Neuronal stem cell (in vitro differentiated cells): Measurements from ENCODE around the gene TBC1D4.
A peak's percentile ranks its signal among the peaks of the same experiment; 100 is the strongest.

Experiments used
- DNase-seq: peaks from one replicate; pipeline ENCODE4 v3.0.0-alpha.2; 2013; ENCODE audit warnings: low spot score
- H2AFZ ChIP-seq: one replicate; pipeline ENCODE4 v1.6.1; 2013; ENCODE audit warnings: mild to moderate bottlenecking, low read length, inconsistent platforms
- H2AK5ac ChIP-seq: 2 replicates; pipeline ENCODE4 v1.6.1; 2013; ENCODE audit warnings: low read depth, mild to moderate bottlenecking, inconsistent platforms, low read length, moderate library complexity, mixed read lengths
- H2BK120ac ChIP-seq: 2 replicates; pipeline ENCODE4 v1.6.1; 2013; ENCODE audit warnings: low read depth, mild to moderate bottlenecking, inconsistent platforms, low read length, moderate library complexity, mixed read lengths
- H2BK12ac ChIP-seq: one replicate; pipeline ENCODE4 v1.6.1; 2013; ENCODE audit warnings: low read length, inconsistent platforms
- H2BK15ac ChIP-seq: 2 replicates; pipeline ENCODE4 v1.6.1; 2013; ENCODE audit warnings: mild to moderate bottlenecking, low read length, inconsistent platforms, mixed read lengths
- H2BK5ac ChIP-seq: one replicate; pipeline ENCODE4 v1.6.1; 2013; ENCODE audit warnings: inconsistent platforms, mild to moderate bottlenecking, low read length, moderate library complexity
- H3K14ac ChIP-seq: one replicate; pipeline ENCODE4 v1.6.1; 2013; ENCODE audit warnings: low read length, inconsistent platforms
- H3K18ac ChIP-seq: 2 replicates; pipeline ENCODE4 v1.6.1; 2013; ENCODE audit warnings: low read length, inconsistent platforms
- H3K23ac ChIP-seq: 2 replicates; pipeline ENCODE4 v1.6.1; 2013; ENCODE audit warnings: low read depth, mild to moderate bottlenecking, mixed read lengths, low read length, inconsistent platforms; ENCODE audit not compliant: poor library complexity
- H3K27ac ChIP-seq: replicated peaks from 3 replicates; pipeline ENCODE4 v1.5.1; 2013; ENCODE audit warnings: low read length, inconsistent platforms
- H3K27me3 ChIP-seq, 3 experiments: 2 replicates each; pipeline ENCODE4 v1.6.1; 2013; ENCODE audit warnings: low read length in 3 of 3, mild to moderate bottlenecking in 2 of 3, inconsistent platforms in 1 of 3, low read depth in 1 of 3, mixed read lengths in 1 of 3, moderate library complexity in 1 of 3; ENCODE audit not compliant: control insufficient read depth in 3 of 3, insufficient read depth in 3 of 3
- H3K36me3 ChIP-seq, 2 donors: replicated peaks in 1 of 2; 2 replicates each; pipeline ENCODE4 v1.6.1; 2013; ENCODE audit warnings: low read length in 2 of 2; ENCODE audit not compliant: control insufficient read depth in 2 of 2, insufficient read depth in 2 of 2
- H3K4ac ChIP-seq: 2 replicates; pipeline ENCODE4 v1.6.1; 2013; ENCODE audit warnings: inconsistent platforms, mild to moderate bottlenecking, low read length, moderate library complexity
- H3K4me1 ChIP-seq, 2 donors: 1 replicate in 1 of 2; 2 replicates in 1 of 2; pipeline ENCODE4 v1.6.1; 2013; ENCODE audit warnings: low read length in 2 of 2, low read depth in 1 of 2; ENCODE audit not compliant: control insufficient read depth in 2 of 2, insufficient read depth in 1 of 2
- H3K4me2 ChIP-seq: one replicate; pipeline ENCODE4 v1.6.1; 2013; ENCODE audit warnings: mild to moderate bottlenecking, low read length, inconsistent platforms; ENCODE audit not compliant: insufficient read depth, poor library complexity, severe bottlenecking
- H3K4me3 ChIP-seq, 2 donors: 2 replicates each; pipeline ENCODE4 v1.5.1; 2013; ENCODE audit warnings: low read length in 2 of 2, mild to moderate bottlenecking in 2 of 2, inconsistent platforms in 1 of 2, moderate library complexity in 1 of 2
- H3K79me1 ChIP-seq: one replicate; pipeline ENCODE4 v1.6.1; 2013; ENCODE audit warnings: low read depth, mild to moderate bottlenecking, inconsistent platforms, low read length, moderate library complexity
- H3K9ac ChIP-seq: one replicate; pipeline ENCODE4 v1.6.1; 2013; ENCODE audit warnings: mild to moderate bottlenecking, low read depth, low read length, inconsistent platforms; ENCODE audit not compliant: poor library complexity
- H3K9me3 ChIP-seq, 2 donors: replicated peaks in 1 of 2; 2 replicates each; pipeline versions ENCODE3 to v1.6.1; 2013; ENCODE audit warnings: low read length in 2 of 2, mild to moderate bottlenecking in 2 of 2, inconsistent platforms in 1 of 2, low read depth in 1 of 2, mixed read lengths in 1 of 2, moderate library complexity in 1 of 2; ENCODE audit not compliant: control insufficient read depth in 2 of 2, insufficient read depth in 1 of 2
- H4K8ac ChIP-seq: one replicate; pipeline ENCODE4 v1.6.1; 2013; ENCODE audit warnings: low read depth, mild to moderate bottlenecking, inconsistent platforms, low read length, moderate library complexity
- H4K91ac ChIP-seq: one replicate; pipeline ENCODE4 v1.6.1; 2013; ENCODE audit warnings: low read length, low read depth, mild to moderate bottlenecking, inconsistent platforms; ENCODE audit not compliant: poor library complexity
- WGBS, 2 donors: extraction: QIAGEN DNeasy Blood & Tissue Kit; methylation state at CpG; one replicate each; pipeline ENCODE4 v1.1.7; 2013; ENCODE audit warnings: missing lambda C conversion rate in 2 of 2, mixed read lengths in 1 of 2; ENCODE audit not compliant: insufficient read length in 2 of 2, insufficient replicate concordance in 1 of 2; ENCODE audit errors: extremely low coverage in 2 of 2; 5-methylcytosine and 5-hydroxymethylcytosine counted together

TBC1D4 gene

DNA sequence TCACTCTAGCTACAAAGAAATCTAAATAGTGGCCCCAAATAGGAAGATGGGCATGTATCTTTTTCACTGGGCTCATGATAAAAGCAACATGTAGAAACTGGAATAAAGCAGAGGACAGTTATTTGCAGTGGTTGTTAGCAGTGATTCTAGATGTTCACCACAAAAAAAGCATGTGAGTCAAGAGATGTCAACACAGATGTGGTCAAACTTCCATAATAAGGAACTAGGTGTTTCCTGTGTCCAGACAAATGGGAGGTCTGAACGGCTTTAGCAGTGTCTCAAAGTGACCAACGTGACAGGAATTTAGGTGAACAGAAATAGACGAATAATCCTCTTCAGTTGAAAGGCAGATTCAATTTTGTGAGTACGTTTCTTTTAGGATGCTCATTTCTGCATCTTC is 162.7 kb downstream of the TBC1D4 start:
- no CpG with 5 or more reads among the region's 4 CpGs for WGBS, 2 donors
- H2BK5ac ChIP-seq = no peak overlapping the region
- H3K9ac ChIP-seq = no peak overlapping the region
- H4K8ac ChIP-seq = no peak overlapping the region
- no peak overlapping the region for H3K4me3 ChIP-seq
- no peak overlapping the region for H2AFZ ChIP-seq
- H3K36me3 ChIP-seq = no peaks in the 10 kb centered on the region
- H4K91ac ChIP-seq = no peak overlapping the region
- no peak overlapping the region for H2BK120ac ChIP-seq
- H3K18ac ChIP-seq = no peak overlapping the region
- H2BK15ac ChIP-seq = no peak overlapping the region
- H3K4me2 ChIP-seq = no peak overlapping the region
- no peak overlapping the region for H3K4ac ChIP-seq
- H2BK12ac ChIP-seq = no peak overlapping the region
- DNase-seq = no peak
- no peaks in the 10 kb centered on the region for H3K4me1 ChIP-seq
- no peaks in the 10 kb centered on the region for H3K9me3 ChIP-seq
- no peak overlapping the region for H3K14ac ChIP-seq
- H2AK5ac ChIP-seq = no peak overlapping the region
- H3K27ac ChIP-seq = no peak overlapping the region
- H3K79me1 ChIP-seq = no peaks in the 10 kb centered on the region
- H3K23ac ChIP-seq = no peak overlapping the region
- no peaks in the 10 kb centered on the region for H3K27me3 ChIP-seq

DNA sequence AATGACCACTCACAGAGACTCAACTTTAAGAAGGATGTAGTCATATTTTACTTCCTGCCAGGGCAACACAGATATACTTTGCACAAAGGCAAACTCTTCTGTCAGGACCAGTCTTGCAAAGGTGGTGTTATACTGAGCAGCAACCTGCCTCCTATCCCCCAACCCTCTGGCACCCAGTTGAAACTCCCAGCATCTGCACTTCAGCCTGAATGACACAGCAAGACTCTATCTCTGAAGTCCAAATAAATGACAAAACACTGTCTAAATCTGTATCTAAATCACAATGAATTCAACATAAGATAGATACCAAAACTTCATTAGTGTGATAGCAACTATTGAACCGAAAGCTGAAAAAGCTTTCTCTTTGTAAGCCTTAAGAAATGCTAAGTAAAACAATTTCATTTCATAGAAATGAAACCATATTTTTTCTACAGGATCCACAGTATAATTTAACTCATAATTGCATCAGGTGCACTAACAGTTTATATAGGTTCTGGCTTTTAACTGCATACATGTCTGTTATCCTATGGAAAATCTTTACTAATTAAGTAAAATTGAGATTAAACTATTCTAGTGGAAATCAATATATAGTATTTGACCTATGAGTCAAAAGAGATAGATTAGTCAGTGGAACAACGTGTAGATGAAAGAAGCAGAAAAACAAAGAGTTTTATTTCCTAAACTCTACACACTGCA is 163.7 kb downstream of the TBC1D4 start:
- Histone ChIP-seq H2BK15ac (no peak overlapping the region), H4K8ac (no peak overlapping the region), H3K4ac (no peak overlapping the region), H3K4me2 (no peak overlapping the region), H3K4me3 (no peak overlapping the region), H3K36me3 (no peaks in the 10 kb centered on the region), H2BK5ac (no peak overlapping the region), H2BK120ac (no peak overlapping the region), H3K18ac (no peak overlapping the region), H3K9me3 (no peaks in the 10 kb centered on the region), H3K23ac (no peak overlapping the region), H3K14ac (no peak overlapping the region), H3K27me3 (no peaks in the 10 kb centered on the region), H3K9ac (no peak overlapping the region), H3K27ac (no peak overlapping the region), H3K79me1 (no peaks in the 10 kb centered on the region), H2AK5ac (no peak overlapping the region), H4K91ac (no peak overlapping the region), H2BK12ac (no peak overlapping the region), H3K4me1 (no peaks in the 10 kb centered on the region), H2AFZ (no peak overlapping the region)
- no CpG with 5 or more reads among the region's 2 CpGs for WGBS, 2 donors
- DNase-seq = no peak

DNA sequence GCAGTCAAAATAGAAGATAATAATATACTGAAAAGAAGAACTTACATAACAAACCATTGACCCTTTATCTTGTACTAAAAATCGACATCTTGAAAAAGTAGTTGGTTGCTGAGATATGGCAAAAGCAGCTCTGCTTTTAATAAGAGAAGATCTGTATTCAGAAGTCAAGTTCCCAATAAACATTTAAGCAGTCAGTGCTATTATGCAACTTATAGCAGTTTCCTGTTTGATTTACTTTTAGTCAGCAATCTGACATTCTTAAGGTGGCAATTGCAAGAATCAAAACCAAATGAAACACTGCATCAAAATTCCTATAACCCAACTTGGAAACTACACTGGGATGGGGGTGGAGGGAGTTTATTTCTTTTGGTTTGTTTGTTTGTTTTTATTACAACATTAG is 165.5 kb downstream of the TBC1D4 start:
- Histone ChIP-seq H3K4ac (no peak overlapping the region), H3K4me3 (no peak overlapping the region), H3K27me3 (no peaks in the 10 kb centered on the region), H3K14ac (no peak overlapping the region), H2BK5ac (no peak overlapping the region), H4K8ac (no peak overlapping the region), H3K18ac (no peak overlapping the region), H3K4me2 (no peak overlapping the region), H2AFZ (no peak overlapping the region), H2BK15ac (no peak overlapping the region), H2BK120ac (no peak overlapping the region), H3K4me1 (no peaks in the 10 kb centered on the region), H3K9ac (no peak overlapping the region), H3K79me1 (no peaks in the 10 kb centered on the region), H2BK12ac (no peak overlapping the region), H3K36me3 (no peaks in the 10 kb centered on the region), H2AK5ac (no peak overlapping the region), H3K23ac (no peak overlapping the region), H4K91ac (no peak overlapping the region), H3K9me3 (no peaks in the 10 kb centered on the region), H3K27ac (no peak overlapping the region)
- DNase-seq = no peak
- no CpG with 5 or more reads among the region's 1 CpG for WGBS, 2 donors

DNA sequence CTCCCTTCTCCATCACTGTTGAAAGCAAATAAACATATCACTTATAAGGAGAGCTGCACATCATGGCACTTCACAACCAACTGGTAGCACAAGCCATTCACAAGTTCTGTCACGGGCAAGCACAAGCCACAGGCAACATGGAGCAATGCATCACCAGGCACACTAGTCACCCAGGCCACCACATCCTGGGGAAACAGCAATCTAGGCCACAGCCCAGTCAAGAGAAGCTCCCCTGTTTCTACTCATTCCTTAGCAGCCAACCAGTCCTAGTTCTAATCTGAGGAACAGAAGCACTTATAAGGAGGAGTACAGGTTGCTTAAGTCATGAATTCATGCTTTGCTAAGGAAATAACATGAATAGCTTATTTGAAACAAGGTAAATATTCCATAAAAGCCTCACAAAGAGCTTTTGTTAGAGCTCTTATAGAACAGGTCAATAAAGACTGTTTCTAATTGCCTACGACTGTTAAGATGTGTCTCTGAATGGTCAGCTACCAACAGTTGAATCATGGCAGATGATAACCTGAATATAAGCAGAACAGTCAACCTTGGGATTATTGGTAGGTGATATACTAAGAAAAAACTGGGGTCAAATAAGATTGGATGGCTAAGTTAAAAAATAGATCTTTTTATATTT is 169.0 kb downstream of the TBC1D4 start:
- Histone ChIP-seq H2BK15ac (no peak overlapping the region), H3K18ac (peak overlapping the region; percentile 61), H4K91ac (no peak overlapping the region), H4K8ac (no peak overlapping the region), H3K23ac (no peak overlapping the region), H2BK5ac (no peak overlapping the region), H3K36me3 (peaks cover 0 to 9% of the 10 kb centered on the region in 2 donors), H3K9me3 (no peaks in the 10 kb centered on the region), H3K14ac (no peak overlapping the region), H2BK120ac (no peak overlapping the region), H3K4me2 (no peak overlapping the region), H3K4me1 (peaks cover 0 to 3% of the 10 kb centered on the region in 2 donors), H3K4ac (no peak overlapping the region), H3K79me1 (no peaks in the 10 kb centered on the region), H2BK12ac (no peak overlapping the region), H3K4me3 (no peak overlapping the region), H3K27ac (no peak overlapping the region), H3K27me3 (no peaks in the 10 kb centered on the region), H3K9ac (no peak overlapping the region), H2AFZ (no peak overlapping the region), H2AK5ac (no peak overlapping the region)
- DNase-seq = no peak
- WGBS, 2 donors = no CpG with 5 or more reads among the region's 2 CpGs
